ENCODE measurements around the gene CLEC2A. TPM values are rescaled to one million over a fixed set of nuclear protein-coding genes. Genes with fewer than 3 reads are reported as not detected.

Gene CLEC2A
- total RNA-seq, 1 experiment from 2014 or later, result 0.87 TPM

DNA sequence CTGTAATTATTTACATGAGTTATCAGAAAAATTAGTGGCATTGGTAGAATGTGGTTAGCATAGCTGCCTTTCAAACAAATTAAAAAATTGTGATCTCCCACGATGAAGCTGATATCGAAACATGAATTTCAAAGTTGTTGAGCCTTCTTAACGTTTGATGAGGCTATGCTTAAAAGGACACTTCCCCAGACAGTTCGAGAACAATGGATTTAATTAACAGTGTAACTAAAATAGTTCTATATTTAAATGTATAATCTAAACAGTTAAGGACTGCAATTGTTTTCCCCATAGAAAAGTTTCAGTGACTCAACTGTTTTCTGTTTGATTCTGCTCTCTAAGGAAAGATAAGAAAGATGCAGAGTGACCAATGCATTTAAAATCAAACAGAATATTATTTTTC, 64.6 kb downstream of the CLEC2A start:
- Histone ChIP-seq H2AK5ac (ENCODE audit: insufficient read length, low read length) (no peak overlapping the region), H3K18ac (ENCODE audit: insufficient read length, low read depth, low read length) (no peak overlapping the region), H2BK120ac (ENCODE audit: low read depth, low read length, poor library complexity, severe bottlenecking) (no peak overlapping the region), H3K27me3 (ENCODE audit: insufficient read depth, low read length) (no peaks in the 10 kb centered on the region), H3K56ac (ENCODE audit: insufficient read length, low read depth, low read length) (no peak overlapping the region), H2BK20ac (ENCODE audit: low read depth, low read length, poor library complexity, severe bottlenecking) (no peak overlapping the region), H2BK5ac (ENCODE audit: insufficient read length, low read length) (no peak overlapping the region), H3K27ac (ENCODE audit: insufficient read length, low read depth, low read length) (no peak overlapping the region), H2AFZ (ENCODE audit: low read length) (no peak overlapping the region), H3T11ph (ENCODE audit: low read length) (no peak overlapping the region), H2BK12ac (ENCODE audit: insufficient read length, low read depth, low read length) (no peak overlapping the region), H3K79me2 (ENCODE audit: insufficient read depth, low read length) (no peaks in the 10 kb centered on the region), H3K4me1 (ENCODE audit: insufficient read depth, low read length) (no peaks in the 10 kb centered on the region; the same call in 1 of the 2 replicates), H4K8ac (replicated peaks; ENCODE audit: insufficient read length, low read depth, low read length) (no peak overlapping the region), H3K79me1 (ENCODE audit: insufficient read depth, low read depth, low read length, poor library complexity, severe bottlenecking) (no peaks in the 10 kb centered on the region), H4K91ac (ENCODE audit: insufficient read length, low read depth, low read length) (no peak overlapping the region), H3K9ac (ENCODE audit: extremely low read depth, insufficient read length, low read length) (no peak overlapping the region), H4K20me1 (ENCODE audit: control insufficient read depth, insufficient read depth, insufficient read length) (no peaks in the 10 kb centered on the region), H3K23ac (ENCODE audit: insufficient read length, low read depth, low read length) (no peak overlapping the region), H4K5ac (ENCODE audit: insufficient read length, low read depth, low read length) (no peak overlapping the region), H3K9me3 (ENCODE audit: control insufficient read depth, low read depth, low read length) (no peaks in the 10 kb centered on the region), H3K4ac (ENCODE audit: low read depth, low read length) (no peak overlapping the region), H3K14ac (ENCODE audit: insufficient read depth, low read length) (no peak overlapping the region), H3K4me2 (ENCODE audit: insufficient read depth, insufficient read length, low read length) (no peak overlapping the region), H2BK15ac (ENCODE audit: low read depth, low read length) (no peak overlapping the region), H3K23me2 (ENCODE audit: insufficient read length, low read depth, low read length, poor library complexity, severe bottlenecking) (no peaks in the 10 kb centered on the region)
- no peaks in the 10 kb centered on the region for H3K36me3 Mint-ChIP-seq (ENCODE audit: insufficient read depth in 1 of 3, low read depth in 3 of 3)
- H3K27me3 Mint-ChIP-seq (ENCODE audit: low read depth), result no peaks in the 10 kb centered on the region
- TF ChIP-seq, protein P1, sequence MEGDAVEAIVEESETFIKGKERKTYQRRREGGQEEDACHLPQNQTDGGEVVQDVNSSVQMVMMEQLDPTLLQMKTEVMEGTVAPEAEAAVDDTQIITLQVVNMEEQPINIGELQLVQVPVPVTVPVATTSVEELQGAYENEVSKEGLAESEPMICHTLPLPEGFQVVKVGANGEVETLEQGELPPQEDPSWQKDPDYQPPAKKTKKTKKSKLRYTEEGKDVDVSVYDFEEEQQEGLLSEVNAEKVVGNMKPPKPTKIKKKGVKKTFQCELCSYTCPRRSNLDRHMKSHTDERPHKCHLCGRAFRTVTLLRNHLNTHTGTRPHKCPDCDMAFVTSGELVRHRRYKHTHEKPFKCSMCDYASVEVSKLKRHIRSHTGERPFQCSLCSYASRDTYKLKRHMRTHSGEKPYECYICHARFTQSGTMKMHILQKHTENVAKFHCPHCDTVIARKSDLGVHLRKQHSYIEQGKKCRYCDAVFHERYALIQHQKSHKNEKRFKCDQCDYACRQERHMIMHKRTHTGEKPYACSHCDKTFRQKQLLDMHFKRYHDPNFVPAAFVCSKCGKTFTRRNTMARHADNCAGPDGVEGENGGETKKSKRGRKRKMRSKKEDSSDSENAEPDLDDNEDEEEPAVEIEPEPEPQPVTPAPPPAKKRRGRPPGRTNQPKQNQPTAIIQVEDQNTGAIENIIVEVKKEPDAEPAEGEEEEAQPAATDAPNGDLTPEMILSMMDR (conservative IDR thresholded peaks at IDR 0.05), result no peak
- H3K4me3 Mint-ChIP-seq, result no peak overlapping the region
- no CpG with 5 or more reads among the region's 4 CpGs for WGBS (ENCODE audit: extremely low coverage, insufficient read length, low lambda C conversion rate)
- no peak for DNase-seq
- no peak overlapping the region for H3K27ac Mint-ChIP-seq
- no peaks in the 10 kb centered on the region for H3K9me3 Mint-ChIP-seq
- H3K4me1 Mint-ChIP-seq, result peaks cover 20 to 23% of the 10 kb centered on the region in 2 experiments

Data from H9 (cell line).